Parathyroid adenoma (tissue), 2 donors: ENCODE data around the gene SOD2.
"Not testable (repeated sequence)": the region's sequence is repeated elsewhere in the genome, so short reads cannot be mapped to it uniquely, and the experiment has no call there.

Source experiments
- H2AFZ ChIP-seq: fragments of 300-600 bp; sonication (generic); one replicate; pipeline ENCODE4 v1.7.0; 2017; ENCODE audit warnings: antibody characterized with exemption, mild to moderate bottlenecking
- H3K27ac ChIP-seq: fragments of 300-600 bp; sonication (generic); one replicate; pipeline ENCODE4 v1.7.0; 2017
- H3K27me3 ChIP-seq: fragments of 300-600 bp; sonication (generic); one replicate; pipeline ENCODE4 v1.7.0; 2017; ENCODE audit warnings: low read length; ENCODE audit not compliant: control insufficient read depth, insufficient read depth
- H3K36me3 ChIP-seq: fragments of 300-600 bp; sonication (generic); one replicate; pipeline ENCODE4 v1.7.0; 2017; ENCODE audit warnings: low read length; ENCODE audit not compliant: control insufficient read depth, insufficient read depth
- H3K4me1 ChIP-seq: fragments of 300-600 bp; sonication (generic); one replicate; pipeline ENCODE4 v1.7.0; 2017; ENCODE audit warnings: control low read depth
- H3K4me2 ChIP-seq: fragments of 300-600 bp; sonication (generic); one replicate; pipeline ENCODE4 v1.7.0; 2017; ENCODE audit warnings: low read length
- H3K4me3 ChIP-seq: fragments of 300-600 bp; sonication (generic); one replicate; pipeline ENCODE4 v1.7.0; 2017; ENCODE audit warnings: low read depth, low read length
- H3K79me2 ChIP-seq: fragments of 300-600 bp; sonication (generic); one replicate; pipeline ENCODE4 v1.7.0; 2017; ENCODE audit warnings: control low read depth
- H3K9ac ChIP-seq: fragments of 300-600 bp; sonication (generic); one replicate; pipeline ENCODE4 v1.7.0; 2017; ENCODE audit warnings: mild to moderate bottlenecking
- H3K9me3 ChIP-seq: fragments of 300-600 bp; sonication (generic); one replicate; pipeline ENCODE4 v1.7.0; 2017; ENCODE audit warnings: low read length; ENCODE audit not compliant: control insufficient read depth
- CTCF ChIP-seq: fragments of 300-600 bp; sonication (generic); IDR thresholded peaks from one replicate; pipeline ENCODE4 v1.7.0; 2017; ENCODE audit warnings: antibody characterized with exemption, mild to moderate bottlenecking
- donor health status: primary hyperparathyroidism.

Gene SOD2

DNA sequence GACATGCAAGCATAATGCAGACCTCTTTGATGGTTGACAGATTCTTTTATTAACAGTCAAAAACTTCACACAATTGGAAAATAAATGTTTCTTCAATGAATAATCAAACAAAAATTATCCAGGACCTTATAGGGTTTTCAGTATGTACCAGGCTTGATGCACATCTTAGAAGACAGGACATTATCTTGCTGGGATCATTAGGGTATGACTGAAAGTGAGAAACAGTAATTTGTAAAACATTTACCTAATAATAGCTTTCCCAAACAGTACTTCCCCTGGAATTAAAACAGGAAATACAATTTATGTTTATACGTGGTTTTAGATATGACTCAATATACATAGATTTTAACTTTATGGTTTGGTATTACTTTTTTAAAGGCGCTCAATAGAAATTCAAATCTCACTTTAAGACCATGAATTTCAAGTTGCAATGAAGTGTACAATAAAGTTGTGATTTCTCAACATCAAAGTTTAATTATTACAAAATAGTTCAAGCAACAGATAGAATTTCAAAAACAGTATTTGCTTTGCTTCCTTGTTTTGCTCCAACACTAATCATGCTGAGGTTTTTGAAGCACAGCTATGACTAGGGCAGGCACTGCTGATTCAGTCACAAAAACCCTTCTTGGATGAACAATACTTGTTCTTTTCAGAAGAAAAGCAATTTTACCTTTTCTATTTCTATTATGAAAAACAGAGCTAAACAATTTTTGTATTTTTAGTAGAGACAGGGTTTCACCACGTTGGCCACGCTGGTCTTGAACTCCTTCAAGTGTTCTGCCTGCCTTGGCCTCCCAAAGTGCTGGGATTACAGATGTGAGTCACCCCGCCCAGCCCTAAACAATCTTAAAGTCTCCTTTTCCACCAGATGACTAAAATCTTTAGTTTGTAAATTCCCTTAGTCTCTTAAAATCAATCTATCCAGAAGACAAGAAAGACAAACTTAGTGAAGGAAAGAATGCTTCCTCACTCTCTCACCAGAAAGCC, 13.7 kb downstream of the SOD2 start:
- Histone ChIP-seq H3K36me3 (no peaks in the 10 kb centered on the region), H3K9ac (no peak overlapping the region), H3K4me3 (no peak overlapping the region), H3K4me1 (no peaks in the 10 kb centered on the region), H3K9me3 (no peaks in the 10 kb centered on the region), H2AFZ (no peak overlapping the region), H3K27me3 (no peaks in the 10 kb centered on the region), H3K79me2 (no peaks in the 10 kb centered on the region), H3K4me2 (no peak overlapping the region), H3K27ac (no peak overlapping the region)
- no peak for TF ChIP-seq CTCF

- no peaks in the 10 kb centered on the region for H3K9me3 ChIP-seq
- TF ChIP-seq CTCF, result no peak
- no peak overlapping the region for H2AFZ ChIP-seq
- H3K27me3 ChIP-seq, result no peaks in the 10 kb centered on the region
- H3K4me1 ChIP-seq, result no peaks in the 10 kb centered on the region
- no peak overlapping the region for H3K4me3 ChIP-seq
- no peak overlapping the region for H3K4me2 ChIP-seq
- H3K79me2 ChIP-seq, result peaks cover 1% of the 10 kb centered on the region
- H3K9ac ChIP-seq, result no peak overlapping the region
- H3K36me3 ChIP-seq, result no peaks in the 10 kb centered on the region
- H3K27ac ChIP-seq, result no peak overlapping the region
Observed at GRCh38 chr6:159678574-159678973, 14.5 kb downstream of the SOD2 start.

DNA sequence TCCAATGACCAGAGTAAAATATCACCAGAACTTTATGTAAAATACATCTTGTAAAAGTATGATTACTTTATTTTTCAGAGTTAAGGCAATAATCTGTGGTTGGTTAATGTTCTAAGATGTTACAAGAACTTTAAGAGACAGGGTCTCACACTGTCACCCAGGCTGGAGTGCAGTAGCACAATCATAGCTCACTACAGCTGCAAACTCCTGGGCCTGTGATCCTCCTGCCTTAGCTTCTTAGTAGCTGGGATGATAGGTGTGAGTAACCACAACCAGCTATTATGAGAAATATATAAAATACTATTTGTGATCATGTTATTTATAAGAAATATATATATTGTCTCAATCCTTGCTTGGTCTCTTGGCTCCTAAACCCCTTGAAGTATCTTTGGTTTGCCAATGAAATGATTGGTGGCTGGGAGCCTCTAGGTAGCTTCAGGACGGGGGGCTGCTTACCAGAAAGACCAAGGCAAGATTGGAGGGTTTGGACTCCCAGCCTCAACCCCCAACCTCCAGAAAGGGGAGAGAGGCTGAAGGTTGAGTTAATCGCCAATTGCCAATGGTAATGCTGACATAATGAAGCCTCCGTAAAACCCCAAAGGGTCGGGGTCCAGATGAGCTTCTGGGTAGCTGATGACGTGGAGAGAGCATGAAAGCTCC, 15.4 kb downstream of the SOD2 start:
- no peak overlapping the region for H3K4me3 ChIP-seq
- H3K9ac ChIP-seq, result no peak overlapping the region
- no peak overlapping the region for H3K27ac ChIP-seq

DNA sequence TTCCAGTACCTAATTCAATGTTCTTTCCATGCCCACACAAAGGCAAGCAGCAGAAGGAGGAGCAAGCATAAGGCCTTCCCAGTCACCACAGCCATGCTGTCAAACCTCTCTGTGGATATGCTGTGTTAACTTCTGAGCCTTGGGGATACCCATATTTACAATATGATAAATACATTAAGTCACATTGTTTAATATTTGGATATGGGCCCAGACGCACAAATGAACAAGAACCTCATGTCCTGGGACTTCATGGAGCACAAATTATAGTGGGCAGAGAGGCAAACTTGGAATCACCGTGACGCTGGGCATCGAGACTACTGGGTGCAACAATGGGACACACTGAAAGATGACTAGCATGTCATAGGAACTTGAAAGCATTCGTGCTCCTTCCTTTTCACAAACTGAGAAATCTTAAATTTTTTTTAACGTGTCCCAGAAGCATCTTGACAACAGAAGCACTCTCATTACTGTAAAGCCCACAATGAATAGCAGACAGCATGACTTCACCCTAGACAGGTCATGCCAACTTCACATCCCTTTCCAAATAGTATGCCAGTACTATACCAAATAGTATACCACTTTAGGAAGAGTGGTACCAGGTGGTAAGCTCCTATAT, 16.0 kb downstream of the SOD2 start:
- Histone ChIP-seq H3K27me3 (no peaks in the 10 kb centered on the region), H3K4me3 (no peak overlapping the region), H3K4me2 (no peak overlapping the region), H3K27ac (no peak overlapping the region), H3K9me3 (no peaks in the 10 kb centered on the region), H3K4me1 (no peaks in the 10 kb centered on the region), H3K79me2 (peaks cover 3% of the 10 kb centered on the region), H3K36me3 (no peaks in the 10 kb centered on the region), H2AFZ (no peak overlapping the region), H3K9ac (no peak overlapping the region)
- no peak for TF ChIP-seq CTCF

More for the DNA sequence above, 15.4 kb downstream of the SOD2 start:
- Histone ChIP-seq H3K79me2 (peaks cover 3% of the 10 kb centered on the region), H3K9me3 (no peaks in the 10 kb centered on the region), H3K27me3 (no peaks in the 10 kb centered on the region), H3K36me3 (no peaks in the 10 kb centered on the region), H3K4me2 (no peak overlapping the region), H3K4me1 (no peaks in the 10 kb centered on the region), H2AFZ (no peak overlapping the region)
- TF ChIP-seq CTCF, result no peak

- not testable (repeated sequence) for H3K9ac ChIP-seq, H3K36me3 ChIP-seq, H3K4me1 ChIP-seq, H2AFZ ChIP-seq, H3K27me3 ChIP-seq, H3K27ac ChIP-seq, H3K79me2 ChIP-seq, H3K4me2 ChIP-seq, H3K9me3 ChIP-seq, H3K4me3 ChIP-seq
Observed at GRCh38 chr6:159676236-159676635, 16.8 kb downstream of the SOD2 start.
